Measurements from ENCODE around the gene TMEM14A. TPM values are rescaled to one million over a fixed set of nuclear protein-coding genes. Genes with fewer than 3 reads are reported as not detected.

TMEM14A gene
- total RNA-seq, 1 donor from 2014 or later: 25.0 TPM

GRCh38 chr6:52681416-52681815, 10.5 kb downstream of the TMEM14A start:
- peak; percentile 39 for DNase-seq (ENCODE audit: low read depth, low spot score)
- Mint-ChIP-seq H3K4me1 (peaks cover 23% of the 10 kb centered on the region), H3K36me3 (ENCODE audit: low read depth) (peaks cover 15% of the 10 kb centered on the region), H3K4me3 (peak overlapping the region; percentile 40), H3K27ac (ENCODE audit: unreplicated experiment) (peak overlapping the region; percentile 45), H3K27me3 (ENCODE audit: low read depth) (no peaks in the 10 kb centered on the region), H3K9me3 (no peaks in the 10 kb centered on the region)
- no peak for TF ChIP-seq CTCF (conservative IDR thresholded peaks at IDR 0.05)

- Mint-ChIP-seq H3K36me3 (ENCODE audit: low read depth) (peaks cover 8% of the 10 kb centered on the region), H3K27ac (ENCODE audit: unreplicated experiment) (no peak overlapping the region), H3K9me3 (no peaks in the 10 kb centered on the region), H3K4me1 (peaks cover 4% of the 10 kb centered on the region), H3K4me3 (no peak overlapping the region), H3K27me3 (ENCODE audit: low read depth) (no peaks in the 10 kb centered on the region)
- TF ChIP-seq CTCF (conservative IDR thresholded peaks at IDR 0.05): no peak
- DNase-seq (ENCODE audit: low read depth, low spot score): no peak
Observed at GRCh38 chr6:52686878-52687699, 16.2 kb downstream of the TMEM14A start.

- no peak for DNase-seq (ENCODE audit: low read depth, low spot score)
- Mint-ChIP-seq H3K9me3 (no peaks in the 10 kb centered on the region), H3K4me1 (no peaks in the 10 kb centered on the region), H3K4me3 (no peak overlapping the region), H3K36me3 (ENCODE audit: low read depth) (peaks cover 3% of the 10 kb centered on the region), H3K27me3 (ENCODE audit: low read depth) (no peaks in the 10 kb centered on the region), H3K27ac (ENCODE audit: unreplicated experiment) (no peak overlapping the region)
- no peak for TF ChIP-seq CTCF (conservative IDR thresholded peaks at IDR 0.05)
Observed at GRCh38 chr6:52689857-52690256, 18.9 kb downstream of the TMEM14A start.

DNA sequence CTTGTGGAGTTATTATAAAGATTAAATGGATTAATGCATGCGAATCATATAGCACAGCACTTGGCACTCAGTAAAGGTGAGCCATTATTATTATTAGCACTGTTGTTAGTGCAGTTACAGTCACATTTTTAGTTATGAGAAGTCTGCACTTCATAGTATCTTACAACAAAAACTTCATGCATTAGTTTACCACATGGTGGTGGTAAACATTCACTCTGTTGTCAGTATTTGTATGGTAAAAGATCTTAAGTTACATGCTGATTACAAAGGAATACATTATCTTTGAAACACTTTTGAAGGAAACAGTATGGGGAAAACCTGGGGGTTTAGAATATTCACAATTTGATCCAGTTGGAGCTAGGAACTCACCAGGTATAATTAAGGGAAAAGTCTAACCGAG, 20.8 kb downstream of the TMEM14A start:
- Mint-ChIP-seq H3K36me3 (ENCODE audit: low read depth) (no peaks in the 10 kb centered on the region), H3K27ac (ENCODE audit: unreplicated experiment) (no peak overlapping the region), H3K9me3 (no peaks in the 10 kb centered on the region), H3K27me3 (ENCODE audit: low read depth) (no peaks in the 10 kb centered on the region), H3K4me1 (no peaks in the 10 kb centered on the region), H3K4me3 (no peak overlapping the region)
- no peak for TF ChIP-seq CTCF (conservative IDR thresholded peaks at IDR 0.05)
- no peak for DNase-seq (ENCODE audit: low read depth, low spot score)

- H3K27me3 Mint-ChIP-seq (ENCODE audit: low read depth): no peaks in the 10 kb centered on the region
- no peaks in the 10 kb centered on the region for H3K4me1 Mint-ChIP-seq
- no peaks in the 10 kb centered on the region for H3K9me3 Mint-ChIP-seq
- TF ChIP-seq CTCF (conservative IDR thresholded peaks at IDR 0.05): no peak
- H3K36me3 Mint-ChIP-seq (ENCODE audit: low read depth): no peaks in the 10 kb centered on the region
- H3K4me3 Mint-ChIP-seq: no peak overlapping the region
- DNase-seq (ENCODE audit: low read depth, low spot score): no peak
- no peak overlapping the region for H3K27ac Mint-ChIP-seq (ENCODE audit: unreplicated experiment)
Observed at GRCh38 chr6:52693773-52694172, 22.9 kb downstream of the TMEM14A start.

Measured in neural crest cell (in vitro differentiated cells).